ENCODE data around the gene USP34.
"Not testable (repeated sequence)": the region's sequence is repeated elsewhere in the genome, so short reads cannot be mapped to it uniquely, and the experiment has no call there.

USP34 gene

DNA sequence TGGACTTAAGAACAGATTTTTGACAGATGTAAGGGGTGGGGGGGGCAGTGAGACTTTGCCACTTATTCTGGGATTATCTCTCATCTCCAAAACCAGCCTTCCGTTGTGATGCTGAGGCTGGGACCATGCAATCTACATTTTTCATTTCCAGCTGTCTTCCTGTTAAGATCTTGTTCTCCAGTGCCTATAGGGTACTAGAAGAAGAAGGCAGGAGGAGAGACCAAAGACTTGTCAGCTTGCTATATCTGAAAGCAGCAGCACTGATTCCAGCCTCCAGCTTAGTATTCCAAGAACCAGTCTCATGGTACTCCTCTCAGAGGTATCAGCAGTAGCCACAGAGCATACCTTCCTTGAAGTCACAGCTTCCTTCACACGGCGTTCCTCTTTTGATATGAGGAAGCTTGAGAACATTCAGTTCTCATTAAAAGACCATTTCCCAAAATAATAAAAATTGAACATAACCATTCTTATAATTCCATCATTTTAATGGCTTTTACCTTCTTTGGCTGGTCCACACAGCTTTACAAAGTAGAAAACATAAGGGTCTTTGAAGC is 49.8 kb downstream of the USP34 start:
- DNase-seq, result no peak

DNA sequence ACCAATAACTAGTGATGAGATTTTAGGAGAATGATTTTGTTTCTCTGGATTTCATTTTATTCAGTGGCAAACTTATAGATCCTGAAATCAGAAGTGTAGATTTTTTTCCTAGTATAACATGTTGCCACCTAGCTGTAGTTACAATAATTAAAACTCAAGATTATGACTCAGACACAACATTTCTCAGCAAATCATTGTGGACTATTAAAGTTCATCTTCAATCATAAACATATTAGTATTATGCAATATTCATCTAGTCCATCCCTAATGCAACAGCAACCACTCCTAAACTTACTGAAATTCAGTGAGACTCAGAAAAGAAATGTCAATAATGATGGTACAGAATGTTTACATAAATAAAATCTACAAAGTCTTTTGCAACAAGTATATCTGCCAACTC is 51.3 kb downstream of the USP34 start:
- DNase-seq, result no peak

DNA sequence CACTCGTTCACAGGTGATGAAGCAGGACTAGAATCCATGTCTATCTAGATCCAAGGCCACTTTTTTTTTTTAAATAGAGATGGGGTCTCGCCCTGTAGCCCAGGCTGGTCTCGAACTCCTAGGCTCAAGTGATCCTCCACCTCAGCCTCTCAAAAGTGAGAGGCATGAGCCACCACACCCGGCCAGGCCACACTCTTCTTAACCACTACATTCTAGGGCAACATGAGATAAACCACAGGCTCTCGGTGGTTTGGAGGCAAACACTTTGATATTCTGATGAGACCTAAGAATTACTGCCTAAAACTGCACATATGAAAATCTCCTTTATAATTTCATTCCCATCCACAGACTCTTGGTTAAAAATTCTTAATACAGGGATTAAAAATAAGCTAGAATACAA is 51.8 kb downstream of the USP34 start:
- DNase-seq, result peak; percentile 50

DNA sequence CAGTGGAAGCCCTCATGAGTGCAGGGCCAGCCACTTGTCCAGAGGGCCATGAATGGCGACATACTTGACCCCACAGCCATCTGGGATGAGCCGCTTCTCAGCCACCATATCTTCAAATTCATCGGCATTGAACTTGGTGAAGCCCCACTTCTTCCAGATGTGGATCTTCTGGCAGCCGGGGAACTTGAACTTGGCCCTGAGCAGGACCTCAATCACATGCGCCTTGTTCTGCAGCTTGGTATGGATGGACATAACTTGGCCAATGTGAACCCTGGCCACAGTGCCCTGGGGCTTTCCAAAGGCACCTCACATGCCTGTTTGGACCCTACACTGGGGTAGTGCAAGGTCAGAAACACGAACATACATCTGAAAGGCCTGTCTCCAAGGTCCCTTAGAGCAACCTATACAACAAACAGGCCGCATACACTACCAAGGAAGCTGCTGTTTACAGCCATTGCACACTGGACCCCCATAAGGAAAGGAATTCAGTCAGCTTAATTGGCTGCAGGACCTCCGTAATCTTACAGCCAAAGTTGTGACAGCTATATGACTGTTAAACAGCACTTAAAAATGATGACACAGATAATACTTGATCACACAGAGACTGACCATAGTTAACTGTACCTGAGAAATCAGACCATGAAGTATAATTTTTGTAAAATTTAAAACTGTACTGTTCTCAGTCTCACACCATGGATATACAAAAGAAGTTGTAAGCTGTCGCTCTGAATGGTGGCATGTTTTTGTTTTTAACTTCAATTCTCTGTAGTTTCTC is 53.8 kb downstream of the USP34 start:
- no peak for DNase-seq

DNA sequence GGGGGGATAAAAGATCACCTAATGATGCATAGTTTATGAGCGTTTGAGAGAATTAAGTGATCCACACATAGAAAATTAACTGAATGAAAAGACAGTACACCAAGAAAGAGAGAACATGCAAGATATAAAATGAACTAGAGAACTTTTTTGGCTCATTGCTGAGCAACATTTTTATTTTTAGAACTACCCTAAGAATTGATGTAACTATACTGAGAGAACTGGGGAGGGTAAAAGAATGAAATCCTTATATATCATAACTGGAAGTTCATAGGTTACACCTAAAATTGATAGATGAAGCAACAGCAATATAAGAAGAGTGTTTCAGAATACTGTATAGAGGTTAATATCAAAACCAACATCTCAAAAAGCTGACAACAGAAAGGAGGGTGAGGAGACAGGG is 55.6 kb downstream of the USP34 start:
- DNase-seq, result no peak

DNA sequence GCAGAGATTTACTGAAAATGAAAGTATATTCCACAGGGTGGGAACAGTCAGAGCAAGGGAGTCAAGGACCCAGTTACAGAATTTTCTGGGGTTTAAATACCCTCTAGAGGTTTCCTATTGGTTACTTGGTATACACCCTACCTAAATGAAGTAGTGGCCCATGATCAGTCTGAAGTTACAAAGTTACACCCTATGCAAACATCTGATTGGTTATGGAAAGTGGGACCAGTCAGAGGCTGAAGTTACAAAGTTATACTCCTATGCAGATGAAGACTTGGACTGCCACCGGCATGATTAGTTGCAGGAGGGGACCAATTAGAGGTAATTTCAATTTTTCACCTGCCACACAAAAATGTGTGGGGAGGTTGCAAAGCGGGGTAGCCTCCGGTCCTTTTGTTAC is 56.2 kb downstream of the USP34 start:
- no peak for DNase-seq

DNA sequence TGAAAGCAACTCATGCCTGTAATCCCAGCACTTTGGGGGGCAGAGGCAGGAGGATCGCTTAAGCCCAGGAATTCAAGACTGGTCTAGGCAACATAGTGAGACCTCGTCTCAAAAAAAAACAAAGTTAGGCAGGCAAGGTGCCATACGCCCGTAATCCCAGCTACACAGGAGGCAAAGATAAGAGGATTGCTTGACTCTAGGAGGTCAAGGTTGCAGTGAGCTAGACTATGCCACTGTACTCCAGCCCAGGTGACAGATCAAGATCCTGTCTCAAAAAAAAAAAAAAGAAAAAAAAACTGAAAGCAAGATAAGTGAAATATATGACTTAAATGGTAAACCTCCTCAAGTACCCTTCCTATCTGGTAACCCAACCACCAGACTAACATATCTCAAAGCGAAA is 59.8 kb downstream of the USP34 start:
- DNase-seq, result no peak

DNA sequence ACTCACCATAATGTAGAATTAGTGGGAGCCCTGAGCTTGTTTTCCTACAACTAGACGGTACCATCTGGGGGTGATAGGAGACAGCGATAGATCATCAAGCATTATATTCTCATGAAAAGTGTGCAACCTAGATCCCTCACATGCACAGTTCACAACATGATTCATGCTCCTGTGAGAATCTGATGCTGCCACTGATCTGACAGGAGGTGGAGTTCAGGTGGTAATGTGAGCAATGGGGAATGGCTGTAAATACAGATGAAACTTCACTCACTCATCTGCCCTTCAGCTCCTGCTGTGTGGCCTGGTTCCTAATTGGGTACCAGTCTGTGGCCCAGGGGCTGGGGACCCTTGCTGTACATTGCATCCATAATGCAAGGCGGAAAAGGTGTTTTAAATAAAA is 60.7 kb downstream of the USP34 start:
- no peak for DNase-seq

DNA sequence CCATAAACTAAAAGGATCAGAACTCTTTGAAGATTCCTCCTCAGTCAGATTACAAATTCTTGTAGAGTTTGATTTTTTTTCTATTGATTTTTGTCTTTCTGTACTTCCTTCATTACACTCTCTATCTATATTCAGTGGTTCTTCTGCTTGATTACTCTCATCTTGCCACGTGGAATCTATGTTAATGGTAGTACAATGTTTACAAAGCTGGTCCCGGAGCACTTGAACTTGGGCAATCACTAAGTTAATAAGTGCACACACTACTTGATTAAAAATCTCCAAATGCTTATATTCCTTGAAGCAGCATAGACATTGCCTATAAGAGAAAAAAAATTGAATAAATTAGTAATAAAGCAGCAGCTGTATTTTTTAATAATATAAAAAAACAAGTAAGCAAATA is 65.1 kb downstream of the USP34 start:
- DNase-seq, result no peak

DNA sequence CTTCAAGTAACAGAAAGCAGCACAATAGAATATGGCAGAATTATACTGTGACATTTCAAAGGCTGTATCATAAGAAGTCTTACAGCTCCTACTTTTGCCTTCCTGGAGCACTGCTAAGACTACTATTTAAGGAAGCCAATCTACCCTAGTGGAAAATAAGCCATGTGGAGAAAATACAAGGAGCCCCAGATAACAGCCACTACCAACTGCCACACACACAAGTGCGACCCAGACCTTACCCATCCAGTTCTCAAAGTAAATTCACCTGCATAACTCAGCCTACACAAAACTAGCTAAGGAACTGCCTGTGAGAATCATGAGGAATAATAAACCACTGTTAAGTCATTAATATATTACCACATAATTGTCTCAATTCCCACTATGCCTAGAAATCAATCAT is 66.4 kb downstream of the USP34 start:
- no peak for DNase-seq

DNA sequence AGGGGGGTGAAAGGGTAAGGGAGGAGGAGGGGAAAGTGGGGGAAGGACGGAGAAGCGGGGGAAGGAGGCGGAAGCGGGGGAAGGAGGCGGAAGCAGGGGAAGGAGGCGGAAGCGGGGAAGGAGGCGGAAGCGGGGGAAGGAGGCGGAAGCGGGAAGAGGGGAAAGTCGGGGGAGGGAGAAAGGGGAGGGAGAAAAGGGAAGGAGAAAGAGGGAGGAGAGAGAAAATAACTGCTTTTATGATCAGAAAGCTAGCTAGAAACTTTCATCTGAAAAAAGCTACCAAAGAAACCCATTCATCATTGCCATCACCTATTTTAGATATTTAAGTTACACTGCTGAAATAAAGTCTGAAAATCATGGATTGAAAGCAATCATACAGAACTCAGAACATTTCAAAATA is 72.5 kb downstream of the USP34 start:
- no peak for DNase-seq

DNA sequence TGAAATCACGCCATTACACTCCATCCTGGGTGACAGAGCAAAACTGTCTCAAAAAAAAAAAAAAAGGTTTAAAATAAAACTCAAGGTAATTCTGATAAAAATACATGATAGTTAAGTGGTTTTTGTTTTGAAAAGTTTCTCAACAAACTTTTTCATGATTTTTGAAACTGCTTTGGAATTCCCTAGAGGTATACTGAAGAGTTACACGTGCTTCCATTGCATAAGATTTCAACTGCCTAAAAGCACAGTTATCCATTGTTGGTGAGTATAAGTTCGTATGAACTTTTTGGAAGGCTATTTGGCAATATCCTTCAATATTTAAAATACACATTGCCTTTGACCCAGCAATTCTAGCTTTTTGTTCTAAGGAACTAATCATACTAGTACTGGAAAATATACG is 74.9 kb downstream of the USP34 start:
- DNase-seq, result no peak

DNA sequence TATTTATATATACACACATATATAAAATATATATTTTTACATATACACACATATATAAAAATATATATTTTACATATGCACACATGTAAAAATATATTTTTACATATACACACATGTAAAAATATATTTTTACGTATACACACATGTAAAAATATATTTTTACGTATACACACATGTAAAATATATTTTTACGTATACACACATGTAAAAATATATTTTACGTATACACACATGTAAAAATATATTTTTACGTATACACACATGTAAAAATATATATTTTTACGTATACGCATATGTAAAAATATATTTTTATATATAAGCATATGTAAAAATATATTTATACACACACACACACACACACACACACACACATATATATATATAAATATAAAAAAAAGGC is 83.3 kb downstream of the USP34 start:
- DNase-seq, result not testable (repeated sequence)

DNA sequence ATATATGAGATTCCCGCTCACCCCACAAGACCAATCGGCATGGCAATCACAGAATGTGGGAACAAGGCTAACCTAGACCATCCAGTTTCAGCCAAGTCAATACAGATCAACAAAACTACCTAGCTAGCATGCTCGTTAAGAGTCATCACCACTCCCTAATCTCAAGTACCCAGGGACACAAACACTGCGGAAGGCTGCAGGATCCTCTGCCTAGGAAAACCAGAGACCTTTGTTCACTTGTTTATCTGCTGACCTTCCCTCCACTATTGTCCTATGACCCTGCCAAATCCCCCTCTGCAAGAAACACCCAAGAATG is 90.0 kb downstream of the USP34 start:
- not testable (repeated sequence) for DNase-seq

DNA sequence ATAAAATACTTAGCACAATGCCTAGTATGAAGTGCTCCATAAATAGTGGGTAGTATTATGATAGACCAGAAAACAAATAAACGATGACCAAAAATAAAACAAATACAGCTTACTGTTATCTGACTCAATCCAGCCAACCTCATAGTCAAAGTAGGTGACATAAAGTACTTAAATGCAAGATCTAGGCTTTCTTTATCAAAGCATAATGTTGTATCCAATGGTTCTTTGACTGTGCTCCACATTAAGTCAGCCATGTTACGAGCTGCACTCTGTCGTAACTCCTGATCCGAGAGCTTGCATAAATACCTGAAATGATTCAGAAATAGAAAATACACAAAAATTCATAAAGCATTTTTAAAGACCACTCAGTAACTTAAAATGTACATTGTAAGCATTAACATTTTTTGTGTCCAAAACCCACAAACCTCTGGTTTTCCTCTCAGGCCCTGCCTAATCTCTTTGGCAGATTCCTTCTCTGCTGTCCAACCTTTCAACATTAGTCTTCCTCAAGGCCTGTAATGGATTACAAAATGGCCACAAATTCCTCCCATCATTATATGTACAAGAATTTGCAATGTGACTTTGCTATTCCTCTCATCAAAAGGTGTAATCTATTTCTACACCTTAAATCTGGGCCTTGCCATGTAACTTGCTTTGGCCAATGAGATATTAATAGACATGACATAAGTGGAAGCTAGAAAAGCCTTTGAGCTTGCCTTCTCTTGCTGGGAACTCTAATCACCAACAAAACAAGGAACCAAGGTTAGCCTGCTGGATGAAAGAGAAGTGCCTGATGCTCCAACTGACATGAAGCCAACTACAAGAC is 90.6 kb downstream of the USP34 start:
- no peak for DNase-seq

DNA sequence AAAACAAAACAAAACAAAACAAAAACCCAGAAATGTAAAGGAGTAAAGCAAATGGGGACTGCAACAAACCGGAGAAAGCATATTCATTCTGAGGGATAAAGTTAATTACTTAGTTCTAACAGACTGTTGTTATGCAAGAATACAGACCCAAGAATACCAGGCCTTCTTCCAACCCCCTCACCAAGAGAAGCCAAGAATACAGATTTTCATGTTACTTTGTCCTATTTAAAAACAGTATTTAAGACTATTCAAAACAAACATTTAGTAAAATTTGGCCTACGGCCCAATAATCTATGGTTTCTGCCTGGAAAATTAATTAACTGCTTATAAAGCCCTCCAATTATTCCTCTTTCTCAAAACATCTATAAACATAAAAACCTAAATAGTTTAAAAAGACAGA is 91.4 kb downstream of the USP34 start:
- no peak for DNase-seq

DNA sequence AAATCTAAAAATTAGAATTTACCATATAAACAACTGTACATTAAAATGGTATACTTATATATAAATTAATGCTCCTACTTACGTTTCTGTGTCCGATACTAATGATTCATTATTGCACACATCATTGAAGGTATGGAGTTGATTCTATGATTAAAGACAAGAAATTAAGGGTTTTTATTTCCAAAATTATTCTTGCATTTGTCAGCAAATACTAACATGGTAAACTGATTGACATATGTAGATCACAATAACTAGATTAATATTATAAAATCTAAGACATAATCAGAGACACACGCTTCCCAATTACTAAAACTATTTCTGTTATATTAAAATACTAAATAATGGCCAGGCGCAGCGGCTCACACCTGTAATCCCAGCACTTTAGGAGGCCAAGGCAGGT is 92.6 kb downstream of the USP34 start:
- DNase-seq, result no peak

DNA sequence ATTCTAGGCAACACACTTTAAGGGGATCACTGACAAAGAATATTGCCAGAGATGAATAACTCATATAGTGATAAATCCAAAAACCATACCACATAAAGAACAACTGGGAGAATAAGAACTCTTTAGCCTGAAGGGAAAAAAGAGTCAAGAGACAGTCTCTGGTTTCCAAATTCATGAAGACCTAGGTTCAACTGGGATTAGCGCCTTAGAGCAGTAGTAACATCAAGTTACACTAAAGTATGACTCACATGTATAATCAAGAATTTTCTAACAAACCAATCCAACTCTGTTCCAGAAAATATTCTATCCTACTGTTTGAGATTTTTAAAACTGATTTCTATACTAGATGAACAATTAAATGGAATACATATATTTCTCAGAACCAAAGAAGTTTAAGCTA is 93.8 kb downstream of the USP34 start:
- DNase-seq, result no peak

DNA sequence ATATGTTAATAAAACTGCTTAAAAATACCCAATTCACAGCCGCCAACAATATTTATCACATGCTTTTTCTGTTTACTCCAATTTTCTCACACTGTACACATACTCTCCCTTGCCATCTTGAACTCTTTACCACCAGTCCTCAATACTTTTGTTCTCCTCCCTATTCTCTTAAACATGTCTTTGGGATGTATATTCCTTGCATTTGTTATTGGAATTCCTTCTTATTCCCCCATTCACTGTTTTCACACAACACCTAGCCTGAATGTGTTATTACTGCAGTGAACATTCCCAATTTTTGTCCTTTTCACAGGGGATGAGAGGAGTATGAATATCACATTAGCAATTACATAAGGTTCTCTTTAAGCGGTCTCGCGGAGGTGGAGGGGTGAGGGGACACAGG is 94.7 kb downstream of the USP34 start:
- DNase-seq, result no peak

DNA sequence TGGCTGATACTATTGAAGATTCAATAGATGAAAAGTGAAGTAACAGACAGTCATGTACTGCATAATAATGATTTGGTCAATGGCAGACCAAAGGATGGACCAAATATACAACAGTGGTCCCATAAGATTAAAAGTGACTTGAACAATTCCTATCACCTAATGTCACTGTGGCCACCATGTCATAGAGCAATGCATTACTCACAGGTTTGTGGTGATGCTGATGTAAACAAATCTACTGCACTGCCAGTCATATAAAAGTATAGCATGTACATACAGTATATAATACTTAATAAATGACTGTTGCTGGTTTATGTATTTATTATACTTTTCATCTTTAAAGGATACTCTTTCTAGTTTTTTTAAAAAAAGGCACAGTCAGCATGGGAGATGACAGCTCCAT is 99.9 kb downstream of the USP34 start:
- DNase-seq, result no peak

DNA sequence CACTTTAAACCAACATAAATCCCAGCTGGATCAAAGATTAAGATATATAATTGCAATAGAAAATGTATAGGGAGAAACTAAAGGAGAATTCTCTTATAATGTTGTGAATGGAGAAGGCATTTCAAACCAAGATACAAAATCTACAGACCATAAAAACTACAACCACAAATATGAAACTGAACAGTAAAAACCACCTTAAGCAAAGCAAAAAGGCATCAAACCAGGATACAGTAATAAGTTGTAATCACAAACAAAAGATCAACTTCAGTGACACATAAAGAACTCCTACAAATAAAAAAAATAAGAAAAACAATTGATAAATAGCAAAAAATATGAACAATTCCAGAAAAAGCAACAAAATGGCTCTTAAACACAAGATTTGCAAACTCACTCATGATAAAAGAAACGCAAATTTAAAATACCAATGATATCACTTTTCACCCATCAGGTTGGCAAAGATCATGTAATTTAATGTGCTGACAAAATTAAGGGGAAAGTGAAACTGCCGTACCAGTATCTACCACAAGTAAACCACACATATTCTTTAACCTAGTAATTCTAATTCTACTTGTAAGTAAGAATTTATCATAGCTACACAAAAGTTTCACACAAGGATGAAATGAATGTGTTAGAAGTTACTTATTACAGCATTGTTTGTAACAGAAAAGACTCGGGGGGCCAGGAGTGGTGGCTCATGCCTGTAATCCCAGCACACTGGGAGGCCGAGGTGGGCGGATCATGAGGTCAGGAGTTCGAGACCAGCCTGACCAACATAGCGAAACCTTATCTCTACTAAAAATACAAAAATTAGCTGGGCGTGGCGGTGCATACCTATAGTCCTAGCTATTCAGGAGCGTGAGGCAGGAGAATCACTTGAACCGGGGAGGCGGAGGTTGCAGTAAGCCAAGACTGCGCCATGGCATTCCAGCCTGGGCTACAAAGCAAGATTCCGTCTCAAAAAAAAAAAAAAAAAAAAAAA is 101.9 kb downstream of the USP34 start:
- peak; percentile 36 for DNase-seq

DNA sequence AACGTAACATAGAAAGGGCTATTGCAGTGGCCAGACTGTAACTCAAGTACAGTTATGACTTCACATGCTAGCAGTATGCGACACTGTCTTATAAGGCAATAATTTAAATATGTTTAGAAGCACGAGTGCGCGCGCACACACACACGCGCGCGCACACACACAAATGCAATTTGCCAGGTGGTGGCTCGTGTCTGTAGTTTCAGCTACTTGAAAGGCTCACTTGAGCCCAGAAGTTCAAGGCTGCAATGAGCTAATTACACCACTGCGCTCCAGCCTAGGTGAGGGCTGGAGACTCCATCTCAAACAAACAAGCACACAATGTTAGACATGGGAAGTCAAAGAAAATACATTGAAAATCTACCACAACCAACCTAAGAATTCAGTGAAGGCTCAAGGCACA is 103.7 kb downstream of the USP34 start:
- no peak for DNase-seq

DNA sequence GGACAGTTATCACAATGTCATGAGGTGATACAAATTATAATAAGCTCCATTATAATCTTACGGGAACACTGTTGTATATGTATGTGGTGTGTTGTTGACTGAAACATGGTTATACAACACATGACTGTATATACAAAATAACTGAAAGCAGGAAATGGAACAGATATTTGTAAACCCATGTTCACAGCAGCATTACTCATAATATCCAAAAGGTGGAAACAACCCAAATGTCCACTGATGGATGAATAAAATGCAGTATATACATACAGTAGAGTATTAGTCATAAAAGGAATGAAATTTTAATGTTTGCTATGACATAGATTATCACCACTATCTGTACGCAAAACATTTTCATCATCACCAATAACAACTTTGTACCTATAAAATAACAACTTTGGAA is 107.3 kb downstream of the USP34 start:
- DNase-seq, result no peak

Measured in CD4-positive, alpha-beta T cell treated with Interleukin-10 for 1 hour (primary cell).